ENCODE data around the gene SYCP2.

SYCP2 gene

GRCh38 chr20:59823491-59824259 lies 109.8 kb downstream of the SYCP2 start:
- DNase-seq (ENCODE audit: low read depth, low spot score): no peak

DNA sequence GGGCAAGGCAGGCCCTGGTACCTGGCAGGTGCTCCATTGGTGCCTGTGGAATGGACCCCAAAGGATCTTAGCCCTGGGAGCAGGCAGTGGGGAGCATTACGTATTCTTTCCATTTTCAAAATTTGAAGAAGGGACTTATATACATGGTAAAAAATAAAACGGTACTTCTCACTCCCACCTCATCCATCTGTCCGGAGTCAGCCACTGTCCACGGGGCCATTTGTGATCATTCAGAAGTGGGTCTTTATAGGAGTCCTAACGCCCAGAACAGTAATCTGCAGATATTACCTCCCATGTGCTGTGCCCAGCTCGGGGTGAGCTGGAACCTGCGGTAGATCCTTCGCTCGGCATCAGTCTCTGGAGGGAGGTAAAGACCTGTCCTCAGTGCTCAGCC lies 110.4 kb downstream of the SYCP2 start:
- DNase-seq (ENCODE audit: low read depth, low spot score): no peak

DNA sequence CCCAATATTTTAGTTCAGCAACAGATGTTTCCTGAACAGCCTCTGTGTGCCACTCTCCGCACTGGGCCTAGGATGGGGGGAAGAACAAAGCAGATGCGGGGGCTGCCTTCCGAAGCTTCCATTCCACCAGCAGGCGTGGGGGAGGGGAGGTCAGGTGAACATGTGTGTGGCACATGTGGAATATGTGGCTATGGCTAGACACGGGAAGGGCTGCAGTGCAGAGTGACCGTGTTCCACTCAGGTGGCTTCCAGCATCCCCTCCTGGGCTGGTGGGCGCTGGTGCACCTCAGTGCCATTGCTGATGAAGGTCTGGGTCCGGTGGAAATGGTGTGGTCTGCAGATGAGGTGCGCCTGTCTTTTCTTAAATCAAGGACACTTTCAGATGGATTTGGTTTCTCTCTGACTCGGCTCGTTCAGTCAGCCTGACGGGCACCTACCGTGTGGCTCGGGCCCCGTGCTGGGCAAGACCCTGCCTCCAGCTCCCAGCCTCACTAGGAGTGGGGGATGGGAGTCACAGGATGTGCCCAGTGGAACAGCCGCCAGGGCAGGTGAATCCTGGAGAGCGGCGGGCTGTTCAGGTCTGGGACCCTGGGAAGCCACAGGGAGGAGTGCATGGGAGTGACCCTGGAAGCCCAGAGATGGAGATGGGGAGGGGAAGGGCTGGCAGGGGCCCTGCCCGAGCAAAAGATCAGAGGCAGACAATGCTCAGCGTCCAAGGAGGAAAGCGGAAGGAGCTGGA lies 111.0 kb downstream of the SYCP2 start:
- DNase-seq (ENCODE audit: low read depth, low spot score): no peak

DNA sequence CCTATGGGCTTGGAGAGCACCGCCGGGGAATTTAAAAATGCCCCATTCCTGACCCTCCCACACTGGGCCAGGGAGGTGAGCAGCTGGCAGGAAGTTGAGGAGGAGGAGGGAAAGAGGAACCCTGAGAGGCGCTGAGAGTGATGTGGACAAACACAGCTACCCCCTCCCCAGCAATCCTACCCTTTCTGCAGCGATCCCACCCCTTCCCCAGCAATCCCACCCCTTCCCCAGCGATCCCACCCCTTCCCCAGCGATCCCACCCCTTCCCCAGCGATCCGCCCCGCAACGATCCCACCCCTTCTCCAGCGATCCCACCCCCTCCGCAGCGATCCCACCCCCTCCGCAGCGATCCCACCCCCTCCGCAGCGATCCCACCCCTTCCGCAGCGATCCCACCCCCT lies 111.6 kb downstream of the SYCP2 start:
- DNase-seq (ENCODE audit: low read depth, low spot score): no peak

DNA sequence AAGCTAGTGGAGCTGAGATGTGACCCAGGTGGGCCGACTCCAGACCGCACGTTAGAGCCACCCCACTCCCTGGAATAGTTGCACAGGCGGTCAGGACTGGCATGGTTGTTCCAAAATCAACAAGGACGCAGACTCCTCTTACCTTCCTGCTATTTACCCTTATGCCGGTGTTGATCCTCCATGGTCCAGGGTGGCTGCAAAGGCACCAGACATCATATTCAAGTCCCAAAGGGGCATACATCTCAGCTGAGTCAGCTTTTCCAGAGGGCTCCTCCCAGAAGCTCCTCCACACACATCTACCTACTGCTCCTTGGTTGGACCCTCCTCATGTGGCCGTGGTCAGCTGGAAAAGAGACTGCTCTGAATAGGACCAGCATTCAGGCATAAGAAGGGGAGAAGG lies 112.2 kb downstream of the SYCP2 start:
- DNase-seq (ENCODE audit: low read depth, low spot score): no peak

DNA sequence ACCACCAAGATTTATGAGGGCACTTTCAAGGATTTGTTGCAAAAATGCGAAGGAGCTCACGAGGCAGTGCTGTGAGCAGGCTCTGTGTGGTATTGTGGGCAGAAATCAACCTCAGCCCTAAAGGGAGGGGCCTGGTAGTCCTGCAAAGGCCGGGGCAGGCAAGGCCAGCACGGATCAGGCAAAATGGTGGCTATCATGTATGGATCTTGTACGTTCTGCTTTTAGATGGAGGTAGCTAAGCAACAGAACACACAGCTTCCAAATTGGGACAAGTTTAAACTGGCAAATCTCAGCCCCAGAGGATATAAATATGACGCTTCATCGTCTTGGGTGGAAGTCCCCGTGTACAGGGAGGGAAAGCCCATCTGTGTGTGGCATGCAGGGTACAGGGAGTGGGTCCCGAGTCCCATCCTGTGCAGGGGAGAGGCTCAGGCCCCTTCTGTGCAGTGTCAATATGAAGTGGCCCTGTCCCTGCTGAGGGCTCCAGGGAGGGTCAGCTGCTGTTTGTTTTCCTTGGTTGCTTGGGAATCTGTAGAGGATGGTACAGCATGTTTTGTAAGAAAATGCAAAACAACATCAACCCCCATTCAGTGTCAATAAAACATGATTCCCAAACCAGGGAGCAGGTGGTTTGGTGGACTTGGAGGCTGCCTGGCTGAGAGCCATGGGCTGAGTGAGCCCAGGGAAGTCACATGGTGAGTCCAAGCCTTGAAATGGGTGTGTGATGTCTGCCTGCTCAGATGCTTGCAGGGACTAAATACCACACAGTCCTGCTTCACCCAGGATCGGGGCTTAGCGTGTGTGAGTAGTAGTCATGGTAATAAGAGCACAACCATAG lies 113.0 kb downstream of the SYCP2 start:
- no peak for DNase-seq (ENCODE audit: low read depth, low spot score)

DNA sequence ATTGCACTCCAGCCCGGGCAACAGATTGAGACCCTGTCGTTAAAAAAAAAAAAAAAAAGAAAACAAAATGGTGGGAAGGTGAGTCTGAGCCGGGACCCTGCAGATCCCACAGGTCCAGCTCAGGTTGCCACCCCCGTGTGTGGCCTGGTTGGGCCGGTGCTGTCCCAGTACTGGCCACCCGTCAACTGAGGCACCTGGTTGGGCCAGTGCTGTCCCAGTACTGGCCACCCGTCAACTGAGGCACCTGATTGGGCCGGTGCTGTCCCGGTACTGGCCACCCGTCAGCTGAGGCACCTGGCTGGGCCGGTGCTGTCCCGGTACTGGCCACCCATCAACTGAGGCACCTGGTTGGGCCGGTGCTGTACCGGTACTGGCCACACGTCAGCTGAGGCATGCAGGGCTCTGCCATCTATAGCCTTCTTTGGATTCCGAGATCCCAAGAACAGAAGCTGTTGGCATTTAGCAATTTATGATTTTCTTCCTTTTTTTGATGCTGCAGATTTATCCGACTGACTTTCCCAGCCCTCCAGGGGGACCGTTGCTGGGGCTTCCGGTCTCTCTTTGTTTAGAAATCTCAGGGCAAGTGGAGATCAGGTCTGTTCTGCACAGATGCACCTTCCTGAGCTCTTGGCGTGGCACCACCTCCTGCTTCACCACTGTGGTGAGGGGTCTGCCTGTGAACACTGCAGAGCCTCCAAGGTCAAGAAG lies 113.8 kb downstream of the SYCP2 start:
- no peak for DNase-seq (ENCODE audit: low read depth, low spot score)

- no peak for DNase-seq (ENCODE audit: low read depth, low spot score)
These were observed 114.5 kb downstream of the SYCP2 start for GRCh38 chr20:59818911-59819310.

GRCh38 chr20:59817846-59818615 lies 115.4 kb downstream of the SYCP2 start:
- no peak for DNase-seq (ENCODE audit: low read depth, low spot score)

- no peak for DNase-seq (ENCODE audit: low read depth, low spot score)
These were observed 116.0 kb downstream of the SYCP2 start for GRCh38 chr20:59817406-59817805.

GRCh38 chr20:59816146-59816738 lies 117.2 kb downstream of the SYCP2 start:
- DNase-seq (ENCODE audit: low read depth, low spot score): no peak

- no peak for DNase-seq (ENCODE audit: low read depth, low spot score)
These were observed 118.5 kb downstream of the SYCP2 start for GRCh38 chr20:59814840-59815340.

- no peak for DNase-seq (ENCODE audit: low read depth, low spot score)
These were observed 119.2 kb downstream of the SYCP2 start for GRCh38 chr20:59813948-59814839.
